Cortex of kidney (tissue), 1 donor: ENCODE data around the gene ACBD6.

Experiments used
- DNase-seq: peaks from one replicate; lab custom pipeline; 2025; lab: John Stamatoyannopoulos, UW

The ACBD6 gene

GRCh38 chr1:180255536-180256340 is 246.6 kb downstream of the ACBD6 start:
- DNase-seq = no peak

DNA sequence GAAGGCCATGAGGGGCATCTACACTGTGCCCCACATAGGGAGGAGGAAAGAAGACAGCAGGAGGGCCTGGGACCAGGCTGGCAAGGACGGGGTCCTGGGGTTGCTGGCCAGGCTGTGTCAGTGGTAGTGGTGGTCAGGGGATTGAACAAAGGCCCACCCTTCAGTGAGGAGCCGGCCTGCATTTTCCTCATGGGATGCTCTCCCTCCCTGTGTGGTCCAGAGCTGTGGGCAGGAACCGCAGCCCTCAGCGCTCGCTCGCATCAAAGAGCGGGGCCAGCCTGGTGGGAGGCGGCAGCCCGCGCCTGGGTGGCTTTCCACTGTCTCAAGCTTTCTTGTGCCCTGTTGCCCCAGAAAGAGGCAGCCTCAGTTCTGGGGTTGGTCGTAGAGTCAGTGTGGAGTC is 247.5 kb downstream of the ACBD6 start:
- DNase-seq = no peak

GRCh38 chr1:180254496-180254819 is 247.9 kb downstream of the ACBD6 start:
- no peak for DNase-seq

DNA sequence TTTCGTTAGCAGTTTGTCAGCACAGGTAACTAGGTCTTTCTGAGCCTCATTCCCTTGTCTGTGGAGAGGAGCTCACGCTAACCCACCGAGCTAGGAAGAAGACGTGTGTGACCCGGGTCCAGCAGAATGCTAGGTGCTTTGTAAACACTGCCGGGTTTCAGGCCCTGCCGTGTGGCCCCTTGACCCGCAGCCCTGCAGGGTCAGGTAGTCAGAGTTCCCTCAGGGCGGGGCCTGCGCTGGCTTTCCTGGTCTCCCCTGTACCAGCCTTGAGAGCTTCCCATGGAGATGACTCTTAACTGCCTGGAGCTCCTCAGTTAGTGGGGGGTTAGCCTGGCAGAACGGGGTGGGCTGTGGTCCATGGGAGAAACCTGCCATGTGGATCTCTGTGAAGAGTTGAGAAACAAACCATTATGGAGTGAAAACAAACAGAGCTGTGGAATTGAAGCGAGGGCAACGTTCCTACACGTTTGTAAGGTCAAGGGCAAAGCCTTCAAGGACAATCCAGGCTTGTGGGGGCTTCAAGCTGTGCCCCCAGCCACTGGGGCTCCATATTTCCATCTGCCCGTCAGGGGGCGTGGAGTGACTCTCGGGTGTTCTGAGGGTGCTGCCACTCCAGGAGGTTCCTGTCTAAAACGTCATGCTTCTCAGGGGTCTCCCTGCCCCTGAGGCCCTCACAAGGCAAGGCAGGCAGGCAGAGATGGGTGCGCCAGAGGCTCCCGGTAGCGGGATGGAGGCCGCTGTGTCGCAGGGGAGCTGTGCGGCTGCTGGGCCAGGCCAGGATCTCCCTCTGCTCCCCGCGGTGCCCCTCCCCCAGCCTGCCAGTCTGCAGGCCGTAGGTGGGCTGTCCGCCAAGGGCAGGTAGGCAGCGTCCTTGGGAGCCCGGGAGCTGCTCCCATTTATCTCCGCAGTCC is 248.5 kb downstream of the ACBD6 start:
- DNase-seq = no peak

DNA sequence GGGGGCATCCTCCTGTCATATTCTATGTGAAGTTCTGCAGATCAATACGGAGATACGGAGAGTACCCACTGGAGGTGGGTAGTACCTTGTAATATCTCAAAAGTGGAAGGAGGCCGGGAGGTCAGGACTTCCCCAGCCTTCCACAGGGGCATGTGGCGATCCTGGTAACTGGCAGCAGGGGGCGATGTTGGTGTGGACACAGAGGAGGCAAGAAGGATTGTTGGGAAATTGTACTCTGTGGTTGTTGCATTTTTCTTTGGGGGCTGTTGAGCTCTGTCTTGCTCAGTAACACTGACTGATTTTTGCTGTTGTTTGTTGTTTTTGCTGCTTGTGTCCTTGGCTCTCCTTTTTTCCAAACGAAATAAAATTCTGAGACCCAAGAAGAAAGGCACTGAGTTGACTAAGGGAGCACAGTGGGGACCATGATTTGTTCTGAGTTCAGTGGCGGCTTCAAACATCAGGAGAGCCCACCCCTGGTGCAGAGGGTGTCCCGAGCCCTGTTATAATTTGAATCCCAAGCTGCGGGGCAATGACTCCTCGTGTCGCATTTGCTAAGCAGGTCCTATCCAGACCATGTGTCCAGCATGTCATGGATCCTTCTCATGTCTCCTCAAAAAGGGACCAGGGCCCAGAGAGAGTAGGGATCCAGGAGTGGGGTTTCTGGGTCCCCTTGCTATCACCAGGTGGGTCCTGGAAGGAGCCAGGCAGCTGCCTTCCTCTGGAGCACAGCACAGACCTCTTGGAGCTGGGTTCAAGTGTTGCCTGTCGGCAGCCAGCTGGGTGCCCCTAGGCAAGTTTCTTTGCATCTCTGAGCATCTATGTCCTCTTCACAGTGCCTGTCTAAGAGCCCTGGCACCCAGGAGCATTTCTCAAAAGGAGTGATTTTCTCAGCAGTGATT is 249.5 kb downstream of the ACBD6 start:
- DNase-seq = no peak

DNA sequence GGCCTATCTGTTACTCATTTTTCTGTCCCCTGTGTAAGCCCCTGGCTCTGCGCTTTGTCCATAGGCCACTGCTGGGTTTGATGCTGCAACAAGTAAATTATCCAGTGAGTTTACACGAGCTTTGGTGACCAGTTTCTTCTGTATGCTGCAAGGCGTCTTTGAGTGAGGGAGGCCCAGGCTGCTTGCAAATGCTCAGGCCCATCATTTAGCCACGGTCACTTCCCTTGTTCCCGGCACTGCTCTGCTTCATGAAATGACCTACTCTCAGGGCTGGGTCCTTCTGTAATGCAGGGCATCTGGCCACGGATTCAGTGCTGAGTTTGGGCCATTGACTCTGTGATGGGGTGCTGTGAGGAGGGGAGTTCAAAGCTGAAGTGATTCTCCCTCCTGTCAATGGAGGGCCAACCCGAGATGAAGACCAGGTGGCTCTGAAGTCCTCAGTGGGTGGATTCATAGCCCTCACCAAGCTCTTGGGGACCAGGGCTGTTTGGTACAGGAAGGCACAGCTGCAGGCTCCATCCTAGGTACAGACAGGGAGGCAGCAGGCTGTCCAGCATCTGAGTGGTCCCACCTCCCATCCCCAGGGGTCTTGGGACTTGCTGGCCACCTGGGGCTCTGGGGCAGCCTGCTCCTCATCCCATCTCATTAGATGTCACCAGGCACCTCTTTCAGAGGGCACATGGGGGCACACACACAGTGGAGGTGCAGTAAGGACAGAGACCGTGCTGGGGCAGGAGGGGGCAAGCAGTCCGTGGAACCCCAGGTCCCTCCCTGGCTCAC is 250.7 kb downstream of the ACBD6 start:
- no peak for DNase-seq

GRCh38 chr1:180250883-180251509 is 251.4 kb downstream of the ACBD6 start:
- DNase-seq = no peak

DNA sequence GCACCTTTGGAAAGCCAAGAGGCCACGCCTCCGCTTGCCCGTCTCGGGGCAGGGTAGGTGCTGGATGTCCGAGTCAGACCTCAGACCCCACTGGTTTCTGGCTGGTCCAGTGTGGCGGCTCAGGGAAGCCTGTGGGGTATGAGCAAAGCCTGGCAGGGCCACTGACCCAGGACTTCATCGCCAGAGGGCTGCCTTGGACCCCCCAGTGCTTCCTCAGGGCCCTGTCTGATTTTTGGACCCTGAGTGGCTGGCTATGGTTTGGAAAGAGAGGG is 251.9 kb downstream of the ACBD6 start:
- DNase-seq = no peak

DNA sequence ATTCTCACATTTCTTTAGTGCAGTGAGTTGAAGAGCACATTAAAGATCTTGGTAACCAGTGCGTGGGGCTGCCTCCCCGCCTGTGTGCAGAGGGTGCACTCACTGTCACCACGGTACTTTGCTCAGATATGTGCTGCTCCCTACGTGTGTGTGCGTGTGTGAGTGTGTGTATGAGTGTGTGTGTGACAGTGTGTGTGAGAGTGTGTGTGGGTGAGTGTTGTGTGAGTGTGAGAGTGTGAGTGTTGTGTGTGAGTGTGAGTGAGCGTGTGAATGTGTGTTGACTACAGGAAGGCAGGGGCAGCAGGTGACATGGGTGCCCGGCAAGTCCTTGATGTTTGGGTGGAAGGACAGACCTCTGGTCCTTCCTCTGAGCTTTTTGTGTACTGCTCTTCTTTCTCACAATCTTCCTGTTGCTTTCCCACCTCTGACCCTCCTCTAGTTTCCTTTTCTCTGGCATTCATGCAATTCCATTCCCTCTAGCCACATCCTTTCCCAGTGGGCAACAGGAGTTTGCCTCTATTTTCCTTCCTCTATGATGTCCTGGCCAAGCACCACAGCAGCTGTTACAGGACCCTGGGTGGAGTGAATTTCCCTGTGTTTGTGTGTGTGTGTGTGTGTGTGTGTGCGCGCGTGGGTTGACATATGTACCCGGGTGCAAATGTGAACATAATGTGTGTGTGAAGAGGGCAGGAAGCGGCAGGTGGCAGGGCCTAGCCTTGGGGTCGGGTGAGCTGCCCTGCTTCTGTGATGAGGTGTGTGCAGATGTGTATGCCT is 252.5 kb downstream of the ACBD6 start:
- DNase-seq = no peak

GRCh38 chr1:180248731-180249681 is 253.4 kb downstream of the ACBD6 start:
- no peak for DNase-seq

DNA sequence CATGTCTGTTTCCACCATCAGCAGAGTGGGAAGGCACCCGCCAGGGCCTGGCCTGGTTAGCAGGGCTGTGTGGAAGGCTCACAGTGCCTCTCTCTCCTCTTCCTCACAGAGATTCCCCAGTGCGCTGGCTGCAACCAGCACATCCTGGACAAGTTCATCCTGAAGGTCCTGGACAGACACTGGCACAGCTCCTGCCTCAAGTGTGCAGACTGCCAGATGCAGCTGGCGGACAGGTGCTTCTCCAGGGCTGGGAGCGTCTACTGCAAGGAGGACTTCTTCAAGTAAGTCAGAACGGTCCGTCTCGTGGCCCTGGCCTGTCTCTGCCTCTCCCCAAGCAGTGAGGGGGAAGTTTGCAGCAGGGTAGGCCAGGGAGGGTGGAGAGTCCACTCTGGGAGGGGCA is 254.2 kb downstream of the ACBD6 start:
- no peak for DNase-seq

GRCh38 chr1:180247580-180247979 is 254.8 kb downstream of the ACBD6 start:
- DNase-seq = no peak

DNA sequence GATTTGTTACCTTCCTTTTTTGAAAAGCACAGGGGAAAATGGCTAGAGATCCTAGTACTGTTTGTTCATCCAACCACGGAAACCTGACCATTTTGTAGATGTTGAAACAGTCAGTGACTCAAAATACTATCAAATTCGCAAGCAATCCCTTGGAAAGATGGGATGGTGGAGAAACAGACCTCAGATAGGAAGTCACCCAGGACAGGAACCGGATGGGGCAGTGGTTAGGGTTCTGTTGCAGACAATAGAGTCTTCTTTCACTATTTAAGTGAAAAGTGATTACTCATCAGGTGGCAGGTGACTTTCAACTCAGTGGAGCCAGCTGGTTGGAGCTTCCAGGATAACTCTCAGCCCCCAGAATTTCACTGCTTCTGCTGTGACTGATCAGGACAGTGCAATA is 255.3 kb downstream of the ACBD6 start:
- no peak for DNase-seq

DNA sequence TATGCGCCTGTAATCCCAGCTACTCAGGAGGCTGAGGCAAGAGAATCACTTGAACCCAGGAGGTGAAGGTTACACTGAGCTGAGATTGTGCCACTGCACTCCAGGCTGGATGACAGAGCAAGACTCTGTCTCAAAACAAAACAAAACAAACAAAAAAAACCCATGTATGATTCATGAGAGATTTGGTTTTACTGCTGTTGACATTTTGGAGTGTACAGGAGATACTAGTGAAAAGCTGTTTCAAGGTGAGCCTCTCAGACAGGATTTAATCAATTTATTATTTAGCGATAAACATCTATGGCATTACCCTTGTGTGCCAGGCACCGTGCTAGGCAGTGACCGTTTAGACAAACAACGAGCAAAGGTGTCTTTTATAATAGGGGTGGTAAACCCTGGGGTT is 255.8 kb downstream of the ACBD6 start:
- no peak for DNase-seq

DNA sequence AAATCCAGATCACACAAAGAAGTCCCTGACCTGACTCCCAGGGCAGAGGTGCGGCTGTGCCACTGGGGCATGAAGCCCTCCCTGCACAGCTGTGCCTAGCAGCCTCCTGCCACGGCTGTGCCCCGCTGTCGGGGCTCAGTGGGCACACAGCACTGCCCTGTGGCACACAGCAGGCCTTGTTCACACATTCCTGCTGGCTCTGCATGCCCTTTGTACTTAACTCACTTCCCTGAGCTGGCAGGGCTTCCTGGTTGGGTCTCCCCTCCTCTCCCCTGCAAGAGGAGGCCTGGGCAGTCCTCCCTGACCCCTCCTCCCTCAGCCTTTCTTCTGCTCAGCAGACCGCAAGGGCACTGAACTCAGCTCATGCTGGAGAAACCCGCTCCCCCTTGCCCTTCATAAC is 257.5 kb downstream of the ACBD6 start:
- no peak for DNase-seq

DNA sequence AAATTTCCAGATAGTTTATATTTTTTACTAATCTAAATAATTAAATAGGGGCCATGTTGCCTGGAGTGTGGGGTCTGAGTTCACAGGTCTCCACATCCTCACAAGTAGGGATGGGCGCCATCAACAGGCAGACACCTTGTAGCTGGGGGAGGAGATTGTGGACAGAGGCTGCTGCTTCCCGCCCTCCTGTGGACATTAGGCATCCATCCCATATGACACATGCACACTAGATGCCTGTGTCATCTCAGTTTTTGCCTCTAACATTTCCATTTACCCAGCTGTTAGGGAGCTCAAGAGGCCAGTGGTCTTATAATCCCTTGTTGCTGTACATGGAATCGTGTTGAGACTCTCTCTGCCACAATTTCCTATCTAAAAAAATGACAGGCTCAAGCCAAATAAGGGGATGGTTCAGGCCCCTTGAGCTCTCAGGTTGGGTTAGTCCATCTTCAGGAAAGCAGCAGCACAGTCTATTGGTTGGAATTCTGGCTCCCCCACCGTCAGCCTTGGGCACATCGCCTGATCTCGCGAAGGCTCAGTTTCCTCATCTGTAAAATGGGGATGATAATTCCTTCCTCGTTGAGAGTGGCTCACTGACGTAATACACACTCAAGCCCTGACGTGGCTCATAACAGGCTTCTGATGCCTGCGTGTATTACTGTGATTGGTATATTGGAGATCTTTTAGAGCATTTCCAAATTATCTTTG is 258.7 kb downstream of the ACBD6 start:
- DNase-seq = no peak

DNA sequence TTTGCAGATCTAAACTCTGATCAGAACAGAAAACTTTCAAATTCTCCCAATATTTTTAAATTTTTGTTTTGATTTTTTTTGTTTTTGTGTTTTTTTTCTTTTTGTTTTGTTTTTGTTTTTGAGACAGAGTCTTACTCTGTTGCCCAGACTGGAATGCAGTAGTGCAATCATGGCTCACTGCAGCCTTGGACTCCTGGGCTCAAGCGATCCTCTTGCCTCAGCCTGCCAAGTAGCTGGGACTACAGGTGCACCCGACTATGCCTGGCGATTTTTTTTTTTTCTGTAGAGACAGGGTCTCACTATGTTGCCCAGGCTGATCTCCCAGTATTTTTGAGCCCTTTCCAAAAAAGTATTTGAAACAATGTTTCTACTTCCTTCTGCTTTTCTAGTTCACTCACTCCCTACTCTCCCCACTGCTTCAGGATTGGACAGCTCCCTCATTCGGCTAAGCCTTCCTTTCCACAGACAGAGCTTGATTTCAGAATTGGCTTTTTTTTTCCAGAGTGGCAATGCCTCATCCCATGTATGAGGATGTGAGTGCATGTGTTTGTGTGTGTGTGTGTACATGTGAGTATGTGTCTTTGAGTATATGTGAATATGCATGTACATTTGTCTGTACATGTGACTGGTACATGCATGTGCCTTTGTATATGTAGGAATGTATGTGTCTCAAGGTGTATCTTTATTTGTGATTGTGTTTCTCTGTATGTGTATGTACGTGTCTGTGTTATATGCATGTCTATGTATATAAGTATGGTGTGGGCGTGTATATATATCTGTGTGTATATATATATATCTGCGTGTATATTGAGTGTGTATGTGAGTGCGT is 260.4 kb downstream of the ACBD6 start:
- no peak for DNase-seq
